Liver (tissue), 3 donors: ENCODE measurements around the gene KCTD2.

Source experiments
- RAD21 ChIP-seq, 2 donors: IDR thresholded peaks; 2 replicates each; pipeline ENCODE4 v1.6.1; 2016; ENCODE audit warnings: antibody characterized with exemption in 2 of 2, mild to moderate bottlenecking in 2 of 2
- TAF1 ChIP-seq: conservative IDR thresholded peaks from 2 replicates; pipeline ENCODE4 v1.6.1; 2016; ENCODE audit warnings: antibody characterized with exemption, mild to moderate bottlenecking
- TF ChIP-seq, protein P1 (sequence below): fragments of 150-350 bp; IDR thresholded peaks from 2 replicates; pipeline ENCODE4 v1.5.1; 2017; ENCODE audit warnings: improper control_type of control experiment, low read depth, low read length; ENCODE audit not compliant: missing input control
- TF ChIP-seq, protein P2 (sequence below): IDR thresholded peaks from 2 replicates; pipeline ENCODE4 v1.6.1; 2016; ENCODE audit warnings: antibody characterized with exemption
- TF ChIP-seq, protein P3 (sequence below): IDR thresholded peaks from 2 replicates; pipeline ENCODE4 v1.6.1; 2016; ENCODE audit warnings: antibody characterized with exemption
- TF ChIP-seq, protein P4 (sequence below): IDR thresholded peaks from 2 replicates; pipeline ENCODE4 v1.6.1; 2016; ENCODE audit warnings: antibody characterized with exemption, mild to moderate bottlenecking
- donor health status: healthy.
- donor health status: healthy.

DNA sequence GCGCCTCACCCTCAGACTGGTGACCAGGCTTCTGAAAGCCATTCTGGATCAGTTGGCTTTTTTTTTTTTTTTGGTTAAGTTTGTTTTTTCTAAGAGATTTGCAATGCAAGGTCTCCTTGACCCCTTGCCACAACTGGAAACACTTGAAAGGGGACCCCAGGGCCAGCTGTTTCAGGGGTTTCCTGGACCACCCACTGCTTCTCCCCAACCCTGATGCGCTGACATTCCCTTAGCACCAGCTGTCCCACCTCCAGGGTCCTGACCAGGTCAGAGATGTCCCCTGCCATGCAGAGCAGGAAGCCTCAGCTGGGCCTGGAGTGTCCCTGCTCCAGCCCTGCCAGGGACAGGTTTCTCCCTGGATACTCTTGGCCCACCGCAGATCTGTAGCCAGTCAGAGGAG lies 42.7 kb upstream of the KCTD2 start:
- TF ChIP-seq, protein P1, sequence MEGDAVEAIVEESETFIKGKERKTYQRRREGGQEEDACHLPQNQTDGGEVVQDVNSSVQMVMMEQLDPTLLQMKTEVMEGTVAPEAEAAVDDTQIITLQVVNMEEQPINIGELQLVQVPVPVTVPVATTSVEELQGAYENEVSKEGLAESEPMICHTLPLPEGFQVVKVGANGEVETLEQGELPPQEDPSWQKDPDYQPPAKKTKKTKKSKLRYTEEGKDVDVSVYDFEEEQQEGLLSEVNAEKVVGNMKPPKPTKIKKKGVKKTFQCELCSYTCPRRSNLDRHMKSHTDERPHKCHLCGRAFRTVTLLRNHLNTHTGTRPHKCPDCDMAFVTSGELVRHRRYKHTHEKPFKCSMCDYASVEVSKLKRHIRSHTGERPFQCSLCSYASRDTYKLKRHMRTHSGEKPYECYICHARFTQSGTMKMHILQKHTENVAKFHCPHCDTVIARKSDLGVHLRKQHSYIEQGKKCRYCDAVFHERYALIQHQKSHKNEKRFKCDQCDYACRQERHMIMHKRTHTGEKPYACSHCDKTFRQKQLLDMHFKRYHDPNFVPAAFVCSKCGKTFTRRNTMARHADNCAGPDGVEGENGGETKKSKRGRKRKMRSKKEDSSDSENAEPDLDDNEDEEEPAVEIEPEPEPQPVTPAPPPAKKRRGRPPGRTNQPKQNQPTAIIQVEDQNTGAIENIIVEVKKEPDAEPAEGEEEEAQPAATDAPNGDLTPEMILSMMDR = no peak
- TF ChIP-seq, protein P2, sequence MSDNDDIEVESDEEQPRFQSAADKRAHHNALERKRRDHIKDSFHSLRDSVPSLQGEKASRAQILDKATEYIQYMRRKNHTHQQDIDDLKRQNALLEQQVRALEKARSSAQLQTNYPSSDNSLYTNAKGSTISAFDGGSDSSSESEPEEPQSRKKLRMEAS = no peak
- TF ChIP-seq, protein P3, sequence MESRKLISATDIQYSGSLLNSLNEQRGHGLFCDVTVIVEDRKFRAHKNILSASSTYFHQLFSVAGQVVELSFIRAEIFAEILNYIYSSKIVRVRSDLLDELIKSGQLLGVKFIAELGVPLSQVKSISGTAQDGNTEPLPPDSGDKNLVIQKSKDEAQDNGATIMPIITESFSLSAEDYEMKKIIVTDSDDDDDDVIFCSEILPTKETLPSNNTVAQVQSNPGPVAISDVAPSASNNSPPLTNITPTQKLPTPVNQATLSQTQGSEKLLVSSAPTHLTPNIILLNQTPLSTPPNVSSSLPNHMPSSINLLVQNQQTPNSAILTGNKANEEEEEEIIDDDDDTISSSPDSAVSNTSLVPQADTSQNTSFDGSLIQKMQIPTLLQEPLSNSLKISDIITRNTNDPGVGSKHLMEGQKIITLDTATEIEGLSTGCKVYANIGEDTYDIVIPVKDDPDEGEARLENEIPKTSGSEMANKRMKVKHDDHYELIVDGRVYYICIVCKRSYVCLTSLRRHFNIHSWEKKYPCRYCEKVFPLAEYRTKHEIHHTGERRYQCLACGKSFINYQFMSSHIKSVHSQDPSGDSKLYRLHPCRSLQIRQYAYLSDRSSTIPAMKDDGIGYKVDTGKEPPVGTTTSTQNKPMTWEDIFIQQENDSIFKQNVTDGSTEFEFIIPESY = no peak
- TF ChIP-seq RAD21 (IDR thresholded peaks at IDR 0.05) (no peak), TAF1 (no peak)
- TF ChIP-seq, protein P4, sequence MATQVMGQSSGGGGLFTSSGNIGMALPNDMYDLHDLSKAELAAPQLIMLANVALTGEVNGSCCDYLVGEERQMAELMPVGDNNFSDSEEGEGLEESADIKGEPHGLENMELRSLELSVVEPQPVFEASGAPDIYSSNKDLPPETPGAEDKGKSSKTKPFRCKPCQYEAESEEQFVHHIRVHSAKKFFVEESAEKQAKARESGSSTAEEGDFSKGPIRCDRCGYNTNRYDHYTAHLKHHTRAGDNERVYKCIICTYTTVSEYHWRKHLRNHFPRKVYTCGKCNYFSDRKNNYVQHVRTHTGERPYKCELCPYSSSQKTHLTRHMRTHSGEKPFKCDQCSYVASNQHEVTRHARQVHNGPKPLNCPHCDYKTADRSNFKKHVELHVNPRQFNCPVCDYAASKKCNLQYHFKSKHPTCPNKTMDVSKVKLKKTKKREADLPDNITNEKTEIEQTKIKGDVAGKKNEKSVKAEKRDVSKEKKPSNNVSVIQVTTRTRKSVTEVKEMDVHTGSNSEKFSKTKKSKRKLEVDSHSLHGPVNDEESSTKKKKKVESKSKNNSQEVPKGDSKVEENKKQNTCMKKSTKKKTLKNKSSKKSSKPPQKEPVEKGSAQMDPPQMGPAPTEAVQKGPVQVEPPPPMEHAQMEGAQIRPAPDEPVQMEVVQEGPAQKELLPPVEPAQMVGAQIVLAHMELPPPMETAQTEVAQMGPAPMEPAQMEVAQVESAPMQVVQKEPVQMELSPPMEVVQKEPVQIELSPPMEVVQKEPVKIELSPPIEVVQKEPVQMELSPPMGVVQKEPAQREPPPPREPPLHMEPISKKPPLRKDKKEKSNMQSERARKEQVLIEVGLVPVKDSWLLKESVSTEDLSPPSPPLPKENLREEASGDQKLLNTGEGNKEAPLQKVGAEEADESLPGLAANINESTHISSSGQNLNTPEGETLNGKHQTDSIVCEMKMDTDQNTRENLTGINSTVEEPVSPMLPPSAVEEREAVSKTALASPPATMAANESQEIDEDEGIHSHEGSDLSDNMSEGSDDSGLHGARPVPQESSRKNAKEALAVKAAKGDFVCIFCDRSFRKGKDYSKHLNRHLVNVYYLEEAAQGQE = no peak
